Measurements from ENCODE around the gene RIPPLY1.

Gene RIPPLY1

DNA sequence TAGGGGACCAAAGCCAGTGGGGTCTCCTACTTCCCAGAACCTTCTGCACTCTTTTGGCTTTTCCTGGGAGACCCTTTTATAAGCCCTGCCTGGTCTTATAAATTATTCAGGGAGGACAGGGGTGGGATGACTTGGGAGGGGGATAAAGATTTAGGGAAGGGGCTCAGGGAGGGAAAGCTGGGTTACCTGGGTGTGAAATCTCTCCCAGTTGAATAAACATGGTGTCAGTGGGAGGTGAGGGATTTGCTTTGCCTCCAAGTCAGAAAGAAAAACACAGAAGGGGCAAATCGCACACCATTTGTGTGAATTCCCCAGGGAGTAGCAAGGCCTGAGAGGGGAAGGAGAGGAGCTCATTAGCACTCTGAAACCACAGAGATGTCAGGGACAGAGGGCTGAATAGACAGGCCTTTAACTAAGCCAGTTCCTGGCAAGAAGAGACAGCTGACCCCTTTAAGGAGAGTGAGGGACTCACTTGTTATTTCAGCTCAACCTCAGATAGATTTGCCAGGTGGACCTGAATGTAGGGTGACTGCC is at the start of gene RIPPLY1:
Gene RIPPLY1, minus strand, starts transcription at position 51 of the 534 bp plus-strand sequence. CDS start 54 bp downstream, outside the sequence.
- no peak for DNase-seq

DNA sequence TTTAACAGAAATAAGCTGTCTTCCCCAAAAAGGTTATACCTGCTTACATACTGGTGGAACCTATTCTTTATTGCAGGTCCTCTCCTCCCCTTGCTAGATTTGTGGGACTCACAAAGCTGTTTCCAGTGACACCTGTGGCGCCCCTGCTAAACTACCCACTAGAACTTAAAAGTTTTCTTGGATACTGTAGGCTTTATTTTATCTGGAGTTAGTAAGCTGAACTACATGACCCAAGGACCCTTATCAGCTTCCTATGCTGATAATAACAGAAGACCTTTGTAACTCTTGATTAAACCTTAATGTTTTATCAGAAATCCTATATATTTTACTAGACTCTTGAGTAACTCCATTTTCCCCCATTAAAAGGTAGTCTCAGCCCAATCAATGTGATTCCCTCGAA is 49.4 kb upstream of the RIPPLY1 start:
- no peak for DNase-seq

DNA sequence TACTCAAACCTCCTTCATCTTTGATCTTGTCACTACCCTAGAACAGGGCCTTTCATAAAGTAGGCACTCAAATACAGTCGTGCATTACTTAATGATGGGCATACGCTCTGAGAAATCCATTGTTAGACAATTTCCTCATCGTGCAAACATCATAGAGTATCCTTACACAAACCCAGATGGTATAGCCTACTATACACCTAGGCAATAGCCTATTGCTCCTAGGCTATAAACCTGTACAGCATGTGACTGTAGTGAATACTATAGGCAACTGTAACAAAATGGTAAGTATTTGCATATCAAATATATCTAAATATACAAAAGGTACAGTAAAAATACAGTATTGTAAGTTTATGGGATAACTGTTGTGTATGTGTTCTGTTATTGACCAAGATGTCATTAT is 48.9 kb upstream of the RIPPLY1 start:
- no peak for DNase-seq

GRCh38 chrX:106951230-106951629 is 48.1 kb upstream of the RIPPLY1 start:
- no peak for DNase-seq

DNA sequence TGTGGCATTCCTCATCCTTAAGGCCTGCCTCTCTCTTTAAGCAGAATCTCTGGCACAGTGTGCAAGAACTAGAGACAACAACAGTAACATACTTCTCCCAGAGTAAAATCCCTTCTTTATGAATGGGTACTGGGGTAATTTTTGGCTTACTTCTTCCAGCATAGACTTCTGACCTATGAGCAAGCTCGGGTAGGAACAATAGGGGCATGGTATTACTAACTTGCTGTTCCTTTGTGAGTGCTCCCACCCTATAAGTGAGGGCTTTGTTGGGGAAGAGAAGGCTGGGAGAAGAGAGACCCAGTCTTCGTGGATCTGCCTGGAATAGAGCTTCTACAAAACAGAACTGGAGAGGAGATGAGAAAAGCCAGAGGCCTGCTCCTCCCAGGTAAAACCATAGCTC is 47.2 kb upstream of the RIPPLY1 start:
- DNase-seq, result no peak

- no peak for DNase-seq
Measured at GRCh38 chrX:106949366-106949765, 46.2 kb upstream of the RIPPLY1 start.

- no peak for DNase-seq
Measured at GRCh38 chrX:106948641-106949040, 45.5 kb upstream of the RIPPLY1 start.

DNA sequence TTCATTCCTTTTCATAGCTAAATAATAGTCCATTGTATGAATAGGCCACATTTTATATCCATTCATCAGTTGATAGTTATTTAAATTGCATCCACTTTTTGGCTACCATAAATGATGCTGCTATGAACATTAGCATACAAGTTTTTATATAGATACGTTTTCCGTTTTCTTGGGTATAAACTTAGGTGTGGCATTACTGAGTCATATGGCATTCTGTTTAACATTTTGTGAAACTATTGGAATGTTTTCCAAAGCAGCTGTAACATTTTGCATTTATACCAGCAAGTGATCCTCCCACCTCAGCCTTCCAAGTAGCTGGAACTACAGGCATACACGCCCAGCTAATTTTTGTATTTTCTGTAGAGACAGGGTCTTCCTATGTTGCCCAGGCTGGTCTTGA is 43.3 kb upstream of the RIPPLY1 start:
- DNase-seq, result no peak

GRCh38 chrX:106940068-106940467 is 36.9 kb upstream of the RIPPLY1 start:
- no peak for DNase-seq

- DNase-seq, result no peak
Measured at GRCh38 chrX:106939566-106939965, 36.4 kb upstream of the RIPPLY1 start.

DNA sequence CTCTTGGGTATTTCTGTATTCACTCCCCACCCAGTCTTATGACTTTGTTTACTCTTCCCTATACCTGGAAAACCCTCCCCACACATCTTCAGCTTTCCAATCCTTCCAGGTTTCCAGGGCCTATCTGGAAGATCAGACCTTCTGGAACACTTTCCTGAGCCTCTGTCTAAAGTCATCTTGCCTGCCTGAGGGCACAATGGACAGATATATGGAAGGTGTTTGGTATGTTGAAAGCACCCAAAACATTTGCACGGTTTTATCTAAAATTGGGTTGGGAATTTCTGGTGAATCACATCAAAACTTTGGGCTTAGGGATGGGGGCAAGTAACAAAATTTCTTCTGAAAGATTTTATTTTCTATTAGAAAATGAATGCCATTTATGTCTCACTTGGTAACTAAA is 33.1 kb upstream of the RIPPLY1 start:
- DNase-seq, result no peak

GRCh38 chrX:106935175-106935574 is 32.0 kb upstream of the RIPPLY1 start:
- DNase-seq, result no peak

DNA sequence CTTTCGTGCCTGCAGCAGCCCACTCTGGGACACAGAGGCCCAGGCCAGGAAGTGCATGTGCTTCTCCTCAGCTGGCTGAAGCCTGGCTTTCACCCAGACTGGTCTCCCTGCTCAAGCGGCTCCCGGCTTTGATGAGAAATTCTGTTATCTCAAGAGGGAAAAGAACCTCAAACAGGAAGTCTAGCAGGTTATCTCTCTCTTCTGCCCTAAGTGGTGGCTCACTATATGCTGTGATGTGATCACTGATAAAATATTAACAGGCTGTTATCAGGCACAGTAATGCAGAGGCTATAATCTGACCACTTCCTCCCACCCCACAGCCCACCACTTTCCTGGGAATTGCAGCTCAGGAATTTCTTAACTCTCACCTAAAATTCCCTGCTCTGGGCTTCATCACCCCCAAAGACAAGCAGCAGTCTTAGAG is 30.4 kb upstream of the RIPPLY1 start:
- no peak for DNase-seq

- DNase-seq, result no peak
Measured at GRCh38 chrX:106932960-106933537, 29.9 kb upstream of the RIPPLY1 start.

DNA sequence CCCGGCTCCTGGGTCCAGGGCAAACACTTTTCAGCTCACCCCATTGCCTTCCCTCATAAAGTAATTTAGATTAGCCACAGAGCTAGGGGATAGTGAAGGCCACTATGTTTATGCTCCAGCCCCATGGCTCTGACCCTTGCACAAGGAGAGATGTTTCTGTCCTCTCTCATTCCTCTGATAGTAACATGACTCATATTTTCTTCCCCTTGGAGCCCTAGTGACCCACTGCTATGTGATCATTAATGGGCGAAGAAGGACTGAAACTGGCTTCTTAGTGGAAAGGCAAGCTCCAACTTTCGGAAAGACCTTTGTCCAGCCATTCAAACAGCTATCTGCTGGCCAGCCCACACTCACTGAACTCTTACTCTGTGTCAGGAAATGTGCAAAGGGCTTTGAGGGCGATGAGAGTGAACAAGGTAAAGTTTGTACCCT is 29.4 kb upstream of the RIPPLY1 start:
- DNase-seq, result no peak

DNA sequence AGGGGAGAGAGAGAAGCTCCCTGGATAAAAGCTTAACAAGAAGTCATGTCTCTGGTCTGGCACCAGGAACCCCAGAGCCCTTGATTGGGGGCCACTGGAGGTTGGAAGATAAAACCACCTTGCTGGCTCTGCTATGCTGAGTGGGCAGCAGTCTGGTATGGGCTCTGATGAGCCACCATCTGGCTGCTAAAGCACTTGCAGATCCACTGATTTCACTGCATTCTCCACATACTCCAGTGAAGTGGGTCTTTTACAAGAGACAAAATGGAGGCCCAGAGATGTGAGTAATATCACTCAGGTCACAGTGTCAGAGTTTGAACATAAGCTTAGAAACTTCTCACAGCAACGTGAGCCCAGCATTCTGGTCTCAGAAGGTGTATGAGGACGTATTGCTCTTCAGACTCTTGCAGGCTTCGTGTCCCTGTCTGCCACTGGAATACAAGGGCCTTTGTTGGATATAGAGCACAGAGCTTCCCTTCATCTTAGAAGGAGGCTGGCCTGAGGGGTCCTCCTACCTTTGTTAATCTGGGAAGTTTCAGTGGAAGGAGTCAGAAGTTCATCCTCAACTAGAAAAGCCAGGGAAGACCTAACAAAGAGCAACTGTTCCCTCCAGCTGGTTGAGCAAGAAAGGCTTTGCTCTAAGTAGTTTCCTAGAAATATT is 28.8 kb upstream of the RIPPLY1 start:
- DNase-seq, result no peak

- DNase-seq, result no peak
Measured at GRCh38 chrX:106928227-106928626, 25.1 kb upstream of the RIPPLY1 start.

DNA sequence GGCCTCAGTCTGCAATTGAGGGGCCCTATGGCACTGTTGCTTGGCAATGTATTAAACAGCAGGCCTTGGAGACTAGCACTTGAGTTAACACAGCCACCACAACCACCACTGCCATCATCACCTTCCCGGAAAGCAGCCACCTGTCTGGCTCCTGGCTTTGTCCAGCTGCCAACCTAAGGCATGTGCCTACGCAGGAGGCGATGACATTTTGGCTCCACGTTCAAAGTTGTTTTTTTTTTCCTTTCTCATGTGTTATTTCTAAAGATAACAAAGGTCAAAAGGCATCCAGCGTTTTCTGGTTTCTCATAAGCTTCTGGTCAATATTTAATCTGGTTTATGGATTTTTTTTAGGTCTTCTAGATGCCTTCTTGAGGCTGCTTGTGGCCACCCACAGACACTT is 24.6 kb upstream of the RIPPLY1 start:
- no peak for DNase-seq

GRCh38 chrX:106927023-106927422 is 23.9 kb upstream of the RIPPLY1 start:
- DNase-seq, result no peak

- DNase-seq, result no peak
Measured at GRCh38 chrX:106921637-106922036, 18.5 kb upstream of the RIPPLY1 start.

- no peak for DNase-seq
Measured at GRCh38 chrX:106919932-106920452, 16.9 kb upstream of the RIPPLY1 start, which contains the start of gene CLDN2. CLDN2 (plus strand) TSS chrX:106920402; CDS start chrX:106928229, 7,827 bp downstream.

GRCh38 chrX:106917830-106918500 is 14.8 kb upstream of the RIPPLY1 start:
- no peak for DNase-seq

GRCh38 chrX:106912864-106913263 is 9.7 kb upstream of the RIPPLY1 start:
- no peak for DNase-seq

DNA sequence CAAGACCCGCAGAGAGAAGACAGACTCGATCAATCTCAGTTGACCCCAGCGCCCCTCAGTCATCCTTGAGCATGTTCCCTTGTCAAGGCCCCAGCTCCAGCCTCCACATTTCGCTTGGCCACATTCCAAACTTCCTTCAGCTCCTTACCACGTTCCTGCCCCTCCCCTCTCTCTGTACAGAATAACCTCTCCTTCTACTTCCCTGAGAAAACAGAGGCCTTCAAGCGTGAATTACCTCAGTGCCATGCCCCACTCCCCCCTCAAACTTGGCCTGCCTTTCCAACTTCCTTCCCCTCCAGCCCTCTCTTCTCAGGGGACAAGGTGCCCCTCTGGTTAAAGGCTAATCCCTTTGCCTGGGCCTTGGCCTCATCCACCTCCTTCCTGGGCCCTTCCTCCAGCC is 3.2 kb upstream of the RIPPLY1 start:
- no peak for DNase-seq
